Fibroblast of skin of right biceps (primary cell): Measurements from ENCODE around the gene RUNX3.
A peak's percentile ranks its signal among the peaks of the same experiment; 100 is the strongest.

Experiments
- DNase-seq: peaks from one replicate; pipeline ENCODE4 v3.0.0-alpha.2; 2013

The RUNX3 gene

GRCh38 chr1:24928689-24929397 is 1.2 kb downstream of the RUNX3 start:
- DNase-seq = no peak

- DNase-seq = no peak
These were observed 1.9 kb downstream of the RUNX3 start for GRCh38 chr1:24927988-24928688.

- no peak for DNase-seq
These were observed 2.6 kb downstream of the RUNX3 start for GRCh38 chr1:24927473-24927872.

- DNase-seq = no peak
These were observed 3.4 kb downstream of the RUNX3 start for GRCh38 chr1:24926563-24927249.

- DNase-seq = no peak
These were observed 4.1 kb downstream of the RUNX3 start for GRCh38 chr1:24925963-24926362.

GRCh38 chr1:24925082-24925779 is 4.8 kb downstream of the RUNX3 start:
- DNase-seq = no peak

GRCh38 chr1:24923485-24924113 is 6.5 kb downstream of the RUNX3 start:
- no peak for DNase-seq

GRCh38 chr1:24921938-24922662 is 8.0 kb downstream of the RUNX3 start:
- no peak for DNase-seq

- DNase-seq = no peak
These were observed 8.7 kb downstream of the RUNX3 start for GRCh38 chr1:24921412-24921811.

- no peak for DNase-seq
These were observed 9.5 kb downstream of the RUNX3 start for GRCh38 chr1:24920533-24920925.

GRCh38 chr1:24919791-24920532 is 10.1 kb downstream of the RUNX3 start:
- DNase-seq = peak; percentile 67

- DNase-seq = no peak
These were observed 11.0 kb downstream of the RUNX3 start for GRCh38 chr1:24918995-24919605.

GRCh38 chr1:24918370-24918769 is 11.7 kb downstream of the RUNX3 start:
- DNase-seq = no peak

- DNase-seq = no peak
These were observed 12.6 kb downstream of the RUNX3 start for GRCh38 chr1:24917327-24918074.

GRCh38 chr1:24915816-24916602 is 14.1 kb downstream of the RUNX3 start:
- no peak for DNase-seq

- peak; percentile 89 for DNase-seq
These were observed 15.6 kb downstream of the RUNX3 start for GRCh38 chr1:24914226-24915069.

- no peak for DNase-seq
These were observed 16.4 kb downstream of the RUNX3 start for GRCh38 chr1:24913616-24914225.

- DNase-seq = no peak
These were observed 16.8 kb downstream of the RUNX3 start for GRCh38 chr1:24913274-24913604.
